Neural cell (in vitro differentiated cells): Measurements from ENCODE around the gene SEC24D.

Experiments used
- CTCF ChIP-seq: fragments of 450-650 bp; IDR thresholded peaks from 2 replicates; pipeline ENCODE4 v1.5.1; 2014; ENCODE audit warnings: antibody characterized with exemption, mild to moderate bottlenecking, moderate library complexity; ENCODE audit not compliant: poor library complexity, severe bottlenecking
- EP300 ChIP-seq: fragments of 450-650 bp; conservative IDR thresholded peaks from 2 replicates; pipeline ENCODE4 v1.6.1; 2014; ENCODE audit warnings: antibody characterized with exemption, mild to moderate bottlenecking, moderate library complexity; ENCODE audit not compliant: poor library complexity, severe bottlenecking
- EZH2 ChIP-seq: fragments of 200-600, 300-800 bp; shearing (Covaris generic), sonication (generic); IDR thresholded peaks from 2 replicates; pipeline ENCODE4 v1.6.1; 2014; ENCODE audit warnings: antibody characterized with exemption, low read length, borderline replicate concordance, mild to moderate bottlenecking; ENCODE audit not compliant: insufficient read depth, poor library complexity, severe bottlenecking
- POLR2AphosphoS5 ChIP-seq: IDR thresholded peaks from 2 replicates; pipeline ENCODE4 v1.6.1; 2012
- RAD21 ChIP-seq: fragments of 450-650 bp; conservative IDR thresholded peaks from 2 replicates; pipeline ENCODE4 v1.6.1; 2014; ENCODE audit warnings: antibody characterized with exemption, mild to moderate bottlenecking, moderate library complexity
- TAF1 ChIP-seq: IDR thresholded peaks from 2 replicates; pipeline ENCODE4 v1.6.1; 2012; ENCODE audit warnings: low read depth
- TF ChIP-seq, protein P1 (sequence below): IDR thresholded peaks from 2 replicates; pipeline ENCODE4 v1.6.1; 2012; ENCODE audit warnings: borderline replicate concordance

DNA sequence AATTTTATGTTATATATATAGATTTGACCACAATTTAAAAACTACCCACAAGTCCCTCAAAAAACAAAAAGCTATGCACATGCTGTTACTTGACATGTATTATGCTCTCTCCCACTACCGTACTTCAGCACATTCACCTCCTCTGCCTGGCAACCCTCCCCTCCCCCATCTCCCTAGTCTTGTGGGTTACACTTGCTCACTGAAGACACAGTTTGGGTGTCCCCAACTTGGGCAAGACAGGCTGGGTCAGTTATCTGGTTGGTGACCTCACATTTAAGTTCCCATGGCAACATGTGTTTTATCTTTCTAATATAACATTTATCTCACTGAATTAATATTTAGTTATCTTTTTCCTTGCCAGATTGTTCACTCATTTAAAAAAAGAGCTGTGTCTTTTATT is 32.7 kb downstream of the SEC24D start:
- TF ChIP-seq TAF1 (no peak), POLR2AphosphoS5 (no peak), CTCF (no peak), EZH2 (no peak), EP300 (no peak), RAD21 (no peak)
- TF ChIP-seq, protein P1, sequence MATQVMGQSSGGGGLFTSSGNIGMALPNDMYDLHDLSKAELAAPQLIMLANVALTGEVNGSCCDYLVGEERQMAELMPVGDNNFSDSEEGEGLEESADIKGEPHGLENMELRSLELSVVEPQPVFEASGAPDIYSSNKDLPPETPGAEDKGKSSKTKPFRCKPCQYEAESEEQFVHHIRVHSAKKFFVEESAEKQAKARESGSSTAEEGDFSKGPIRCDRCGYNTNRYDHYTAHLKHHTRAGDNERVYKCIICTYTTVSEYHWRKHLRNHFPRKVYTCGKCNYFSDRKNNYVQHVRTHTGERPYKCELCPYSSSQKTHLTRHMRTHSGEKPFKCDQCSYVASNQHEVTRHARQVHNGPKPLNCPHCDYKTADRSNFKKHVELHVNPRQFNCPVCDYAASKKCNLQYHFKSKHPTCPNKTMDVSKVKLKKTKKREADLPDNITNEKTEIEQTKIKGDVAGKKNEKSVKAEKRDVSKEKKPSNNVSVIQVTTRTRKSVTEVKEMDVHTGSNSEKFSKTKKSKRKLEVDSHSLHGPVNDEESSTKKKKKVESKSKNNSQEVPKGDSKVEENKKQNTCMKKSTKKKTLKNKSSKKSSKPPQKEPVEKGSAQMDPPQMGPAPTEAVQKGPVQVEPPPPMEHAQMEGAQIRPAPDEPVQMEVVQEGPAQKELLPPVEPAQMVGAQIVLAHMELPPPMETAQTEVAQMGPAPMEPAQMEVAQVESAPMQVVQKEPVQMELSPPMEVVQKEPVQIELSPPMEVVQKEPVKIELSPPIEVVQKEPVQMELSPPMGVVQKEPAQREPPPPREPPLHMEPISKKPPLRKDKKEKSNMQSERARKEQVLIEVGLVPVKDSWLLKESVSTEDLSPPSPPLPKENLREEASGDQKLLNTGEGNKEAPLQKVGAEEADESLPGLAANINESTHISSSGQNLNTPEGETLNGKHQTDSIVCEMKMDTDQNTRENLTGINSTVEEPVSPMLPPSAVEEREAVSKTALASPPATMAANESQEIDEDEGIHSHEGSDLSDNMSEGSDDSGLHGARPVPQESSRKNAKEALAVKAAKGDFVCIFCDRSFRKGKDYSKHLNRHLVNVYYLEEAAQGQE: no peak
